Measurements from ENCODE around the gene TMEM179. TPM values are rescaled to one million over a fixed set of nuclear protein-coding genes. Genes with fewer than 3 reads are reported as not detected.

The TMEM179 gene
- total and polyA plus RNA-seq, 8 donors: 1.1 to 35.3 (median 3.3) TPM

- Histone ChIP-seq H3K4me1 (no peaks in the 10 kb centered on the region), H3K27me3 (no peaks in the 10 kb centered on the region), H3K9me3 (no peaks in the 10 kb centered on the region), H3K27ac (no peak overlapping the region), H3K4me3 (no peak overlapping the region), H3K36me3 (no peaks in the 10 kb centered on the region)
- DNase-seq (no peak), ATAC-seq (no peak), FAIRE-seq (no peak)
- no peak for TF ChIP-seq CTCF (IDR thresholded peaks at IDR 0.05)
- WGBS, 2 donors: 55 to 59% methylated on average over 9 of the region's 9 CpGs
- intact Hi-C loops (cut with DNase I): no loop called here
Measured at GRCh38 chr14:104573930-104574329, 30.6 kb downstream of the TMEM179 start.

GRCh38 chr14:104572668-104573067 is 31.9 kb downstream of the TMEM179 start:
- no peaks in the 10 kb centered on the region for H3K36me3 ChIP-seq
- ATAC-seq: no peak
- no peaks in the 10 kb centered on the region for H3K9me3 ChIP-seq
- no peaks in the 10 kb centered on the region for H3K27me3 ChIP-seq
- 71 to 86% methylated on average over 7 of the region's 7 CpGs for WGBS, 2 donors
- H3K27ac ChIP-seq: no peak overlapping the region
- no peaks in the 10 kb centered on the region for H3K4me1 ChIP-seq
- no peak for TF ChIP-seq CTCF (IDR thresholded peaks at IDR 0.05)
- no peak overlapping the region for H3K4me3 ChIP-seq
- DNase-seq: no peak
- intact Hi-C loops (cut with DNase I): no loop called here
- FAIRE-seq: no peak

- H3K4me3 ChIP-seq: no peak overlapping the region
- intact Hi-C loops (cut with DNase I): no loop called here
- no peaks in the 10 kb centered on the region for H3K9me3 ChIP-seq
- H3K27me3 ChIP-seq: no peaks in the 10 kb centered on the region
- H3K27ac ChIP-seq: no peak overlapping the region
- 57 to 73% methylated on average over 10 to 11 of the region's 11 CpGs for WGBS, 2 donors
- no peaks in the 10 kb centered on the region for H3K4me1 ChIP-seq
- DNase-seq: no peak
- no peak for FAIRE-seq
- H3K36me3 ChIP-seq: no peaks in the 10 kb centered on the region
- no peak for TF ChIP-seq CTCF (IDR thresholded peaks at IDR 0.05)
- ATAC-seq: no peak
Measured at GRCh38 chr14:104572024-104572626, 32.4 kb downstream of the TMEM179 start.

- no peak overlapping the region for H3K27ac ChIP-seq
- intact Hi-C loops (cut with DNase I): no loop called here
- H3K4me1 ChIP-seq: no peaks in the 10 kb centered on the region
- DNase-seq (no peak), FAIRE-seq (no peak), ATAC-seq (no peak)
- TF ChIP-seq CTCF (IDR thresholded peaks at IDR 0.05): no peak
- H3K9me3 ChIP-seq: no peaks in the 10 kb centered on the region
- WGBS, 2 donors: 40 to 64% methylated on average over 16 of the region's 16 CpGs
- H3K36me3 ChIP-seq: no peaks in the 10 kb centered on the region
- no peaks in the 10 kb centered on the region for H3K27me3 ChIP-seq
- H3K4me3 ChIP-seq: no peak overlapping the region
Measured at GRCh38 chr14:104571246-104571645, 33.3 kb downstream of the TMEM179 start.

- WGBS, 2 donors: 44 to 53% methylated on average over 10 of the region's 10 CpGs
- Histone ChIP-seq H3K9me3 (no peaks in the 10 kb centered on the region), H3K27ac (no peak overlapping the region), H3K4me3 (no peak overlapping the region), H3K4me1 (no peaks in the 10 kb centered on the region), H3K36me3 (no peaks in the 10 kb centered on the region), H3K27me3 (peaks cover 0 to 7% (median 0%) of the 10 kb centered on the region in 4 donors)
- no peak for DNase-seq
- ATAC-seq: no peak
- no peak for FAIRE-seq
- intact Hi-C loops (cut with DNase I): loop anchor here in 1 of 3 donors (10.0 kb wide), 1 partner anchor 425 kb away; no protein-coding TSS in a partner anchor
- no peak for TF ChIP-seq CTCF (IDR thresholded peaks at IDR 0.05)
Measured at GRCh38 chr14:104569435-104569834, 35.1 kb downstream of the TMEM179 start.

Measured in pancreas (tissue), 10 donors.